Large intestine (tissue), 3 donors: ENCODE results near the gene CEP85. TPM values are rescaled to one million over a fixed set of nuclear protein-coding genes. Genes with fewer than 3 reads are reported as not detected.

Experiments used
- DNase-seq, 2 donors: peaks; one replicate each; pipeline versions ENCODE4 v3.0.0 to v3.0.0-alpha.2; 2013
- H3K27ac ChIP-seq: one replicate; pipeline ENCODE4 v1.5.1; 2013; ENCODE audit warnings: low read length
- H3K27me3 ChIP-seq: 2 replicates; pipeline ENCODE4 v1.6.1; 2013; ENCODE audit warnings: low read length; ENCODE audit not compliant: control insufficient read depth, insufficient read depth
- H3K36me3 ChIP-seq: 2 replicates; pipeline ENCODE4 v1.6.1; 2013; ENCODE audit warnings: low read length; ENCODE audit not compliant: control insufficient read depth, insufficient read depth
- H3K4me1 ChIP-seq: one replicate; pipeline ENCODE4 v1.6.1; 2013; ENCODE audit warnings: low read length; ENCODE audit not compliant: control insufficient read depth, insufficient read depth
- H3K4me3 ChIP-seq: one replicate; pipeline ENCODE4 v1.5.1; 2013; ENCODE audit warnings: low read length
- H3K9me3 ChIP-seq: one replicate; pipeline ENCODE4 v1.6.1; 2013; ENCODE audit warnings: mild to moderate bottlenecking, low read depth, low read length, moderate library complexity; ENCODE audit not compliant: control insufficient read depth
- whole genome bisulfite sequencing: methylation state at CpG from one replicate; pipeline ENCODE4 v1.1.5; 2013; ENCODE audit warnings: low lambda C conversion rate; ENCODE audit not compliant: insufficient coverage; 5-methylcytosine and 5-hydroxymethylcytosine counted together
- polyA plus RNA-seq: library from polyadenylated mRNA; unstranded; fragments of 120-200 nt; gene quantifications from one replicate; pipeline ENCODE4 v1.2.1, GENCODE V29; 2013

The CEP85 gene
- polyA plus RNA-seq, 1 donor = 11.7 TPM

GRCh38 chr1:26283871-26284596, 50.0 kb downstream of the CEP85 start:
- Histone ChIP-seq H3K27me3 (no peaks in the 10 kb centered on the region), H3K9me3 (no peaks in the 10 kb centered on the region), H3K36me3 (peaks cover 7% of the 10 kb centered on the region), H3K27ac (no peak overlapping the region), H3K4me3 (no peak overlapping the region), H3K4me1 (peaks cover 18% of the 10 kb centered on the region)
- no peak for DNase-seq
- no CpG with 5 or more reads among the region's 12 CpGs for WGBS

GRCh38 chr1:26284597-26285347, 50.8 kb downstream of the CEP85 start:
- Histone ChIP-seq H3K27me3 (no peaks in the 10 kb centered on the region), H3K27ac (no peak overlapping the region), H3K36me3 (peaks cover 7% of the 10 kb centered on the region), H3K4me3 (no peak overlapping the region), H3K9me3 (no peaks in the 10 kb centered on the region), H3K4me1 (peaks cover 13% of the 10 kb centered on the region)
- no CpG with 5 or more reads among the region's 22 CpGs for WGBS
- DNase-seq = peak; percentile 50 to 62

- Histone ChIP-seq H3K36me3 (peaks cover 7% of the 10 kb centered on the region), H3K4me3 (no peak overlapping the region), H3K27me3 (no peaks in the 10 kb centered on the region), H3K4me1 (peaks cover 12% of the 10 kb centered on the region), H3K9me3 (no peaks in the 10 kb centered on the region), H3K27ac (no peak overlapping the region)
- no CpG with 5 or more reads among the region's 19 CpGs for WGBS
- DNase-seq = no peak
These were observed 51.5 kb downstream of the CEP85 start for GRCh38 chr1:26285366-26286063.

DNA sequence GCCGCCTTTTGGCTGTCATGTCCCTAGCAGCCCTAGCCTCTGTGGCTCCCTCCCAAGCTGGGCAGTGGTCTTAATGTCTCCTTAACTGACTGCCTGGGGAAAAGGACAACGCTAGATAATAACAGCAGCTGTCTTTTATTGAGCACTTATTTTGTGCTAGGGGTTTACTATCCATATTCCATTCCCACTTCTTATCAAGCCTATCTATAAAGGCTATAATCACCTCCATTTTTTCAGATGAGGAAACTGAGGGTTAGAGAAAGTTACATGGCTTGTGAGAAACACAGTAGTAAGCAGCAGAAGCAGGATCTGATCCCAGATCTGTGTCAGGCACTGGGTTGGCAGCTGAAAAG, 52.0 kb downstream of the CEP85 start:
- no peak overlapping the region for H3K27ac ChIP-seq

GRCh38 chr1:26287033-26287711, 53.2 kb downstream of the CEP85 start:
- WGBS = no CpG with 5 or more reads among the region's 8 CpGs

More for the DNA sequence above, 52.0 kb downstream of the CEP85 start:
- Histone ChIP-seq H3K4me1 (peaks cover 7% of the 10 kb centered on the region), H3K4me3 (no peak overlapping the region), H3K9me3 (no peaks in the 10 kb centered on the region), H3K36me3 (peaks cover 9% of the 10 kb centered on the region), H3K27me3 (no peaks in the 10 kb centered on the region)
- no peak for DNase-seq
- no CpG with 5 or more reads among the region's 2 CpGs for WGBS

DNA sequence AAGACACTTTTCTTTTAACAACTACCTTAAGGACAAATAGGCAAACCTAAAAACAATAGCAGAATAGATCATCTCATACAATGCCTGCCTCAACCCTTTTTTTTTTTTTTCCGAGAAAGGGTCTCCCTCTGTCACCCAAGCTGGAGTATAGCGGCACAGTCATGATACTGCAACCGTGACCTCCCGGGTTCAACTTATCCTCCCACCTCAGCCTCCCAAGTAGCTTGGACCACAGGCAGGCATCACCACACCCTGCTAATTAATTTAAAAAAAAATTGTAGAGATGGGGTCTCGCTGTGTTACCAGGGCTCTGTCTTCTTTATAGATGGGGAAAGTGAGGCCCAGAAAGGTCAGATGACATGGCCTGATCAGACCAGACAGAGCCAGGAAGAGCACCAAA, 53.8 kb downstream of the CEP85 start:
- H3K27me3 ChIP-seq = no peaks in the 10 kb centered on the region
- no peaks in the 10 kb centered on the region for H3K9me3 ChIP-seq
- no peak overlapping the region for H3K27ac ChIP-seq
- no peak for DNase-seq
- WGBS = no CpG with 5 or more reads among the region's 5 CpGs
- no peak overlapping the region for H3K4me3 ChIP-seq
- H3K36me3 ChIP-seq = peaks cover 15% of the 10 kb centered on the region
- peaks cover 4% of the 10 kb centered on the region for H3K4me1 ChIP-seq

More at GRCh38 chr1:26287033-26287711, 53.2 kb downstream of the CEP85 start:
- H3K27ac ChIP-seq = no peak overlapping the region
- no peak overlapping the region for H3K4me3 ChIP-seq
- peaks cover 14% of the 10 kb centered on the region for H3K36me3 ChIP-seq
- H3K4me1 ChIP-seq = peaks cover 4% of the 10 kb centered on the region
- H3K9me3 ChIP-seq = no peaks in the 10 kb centered on the region
- no peak for DNase-seq
- no peaks in the 10 kb centered on the region for H3K27me3 ChIP-seq

DNA sequence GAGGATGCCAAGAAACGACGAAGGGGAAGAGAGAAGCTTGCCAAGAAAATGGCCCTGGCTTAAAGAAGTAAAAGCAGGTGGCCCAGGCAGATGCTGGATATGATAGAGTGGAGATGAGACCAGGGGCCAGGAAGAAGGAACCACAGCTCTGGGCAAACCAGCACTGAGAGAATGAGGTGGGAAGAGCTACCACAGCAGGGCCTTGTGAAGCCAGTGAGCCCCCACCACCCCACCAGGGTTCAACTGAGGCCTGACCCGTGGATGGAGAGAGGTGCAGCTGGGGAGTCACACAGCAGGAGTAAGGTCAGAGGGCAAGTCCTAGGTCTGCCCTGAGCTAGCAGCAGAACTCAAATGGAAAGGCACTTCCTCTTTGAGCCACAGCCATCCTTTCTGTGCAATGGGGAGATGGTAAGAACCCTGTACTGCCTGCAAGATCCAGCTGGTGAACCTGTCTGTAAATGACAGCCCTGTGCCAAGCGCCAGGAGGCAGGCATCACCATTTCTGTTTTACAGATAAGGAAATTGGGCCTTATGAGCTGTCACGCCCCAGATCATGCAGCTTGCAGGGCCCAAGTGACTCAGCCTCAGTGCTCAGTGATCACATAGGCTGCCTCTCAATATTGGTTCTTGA, 54.4 kb downstream of the CEP85 start:
- H3K4me1 ChIP-seq = peaks cover 4% of the 10 kb centered on the region
- no CpG with 5 or more reads among the region's 5 CpGs for WGBS

DNA sequence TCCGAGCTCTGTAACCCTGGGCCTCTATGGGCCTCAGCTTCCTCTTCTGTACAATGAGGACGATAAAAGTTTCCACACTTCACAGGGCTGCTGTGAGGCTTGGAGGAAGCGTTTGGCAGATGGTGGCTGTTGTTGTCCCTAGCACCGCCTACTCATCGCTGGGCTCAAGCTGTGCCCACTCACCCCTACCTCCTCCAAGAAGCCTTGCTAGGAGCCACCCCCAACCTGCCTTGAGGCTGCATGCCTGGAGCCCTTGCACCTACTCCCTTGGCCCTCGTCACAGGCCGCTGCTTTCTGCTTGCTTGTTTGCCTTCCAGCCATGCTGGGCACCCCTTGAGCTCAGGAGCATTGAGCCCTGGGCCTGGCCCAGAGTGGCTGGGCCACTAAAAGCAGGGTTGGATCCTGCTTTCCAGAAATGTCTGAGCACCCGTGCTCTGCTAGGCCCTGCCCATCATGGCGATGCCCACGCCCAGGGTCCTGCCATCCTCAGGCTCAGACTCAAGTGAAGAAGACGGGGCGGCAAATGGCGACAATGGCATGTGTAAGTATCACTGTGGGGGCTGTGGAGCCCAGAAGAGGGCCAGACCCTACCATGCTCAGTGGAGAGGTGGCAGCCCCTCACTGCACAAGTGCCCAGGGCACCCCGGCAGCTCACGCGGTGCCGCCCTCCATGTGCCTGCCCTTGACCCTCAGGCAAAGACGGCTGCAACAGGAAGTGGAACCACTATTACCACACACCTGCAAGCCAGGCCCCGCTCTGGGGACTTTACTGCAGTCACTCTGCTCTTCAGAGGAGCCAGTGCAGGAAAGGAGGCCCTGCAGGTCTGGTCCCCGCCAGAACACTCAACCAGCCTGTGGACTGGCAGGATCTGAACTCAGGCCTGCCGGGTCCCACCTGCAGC, 55.4 kb downstream of the CEP85 start:
- H3K36me3 ChIP-seq = peaks cover 16% of the 10 kb centered on the region
- H3K9me3 ChIP-seq = no peaks in the 10 kb centered on the region
- H3K4me1 ChIP-seq = peaks cover 4% of the 10 kb centered on the region
- no CpG with 5 or more reads among the region's 21 CpGs for WGBS
- no peak for DNase-seq
- no peaks in the 10 kb centered on the region for H3K27me3 ChIP-seq
- no peak overlapping the region for H3K27ac ChIP-seq
- H3K4me3 ChIP-seq = no peak overlapping the region

More for the DNA sequence above, 54.4 kb downstream of the CEP85 start:
- no peak overlapping the region for H3K27ac ChIP-seq
- peaks cover 16% of the 10 kb centered on the region for H3K36me3 ChIP-seq
- no peaks in the 10 kb centered on the region for H3K27me3 ChIP-seq
- H3K4me3 ChIP-seq = no peak overlapping the region
- H3K9me3 ChIP-seq = no peaks in the 10 kb centered on the region
- no peak for DNase-seq

GRCh38 chr1:26290122-26290881, 56.3 kb downstream of the CEP85 start:
- H3K4me1 ChIP-seq = no peaks in the 10 kb centered on the region
- H3K36me3 ChIP-seq = peaks cover 16% of the 10 kb centered on the region
- no peak for DNase-seq
- no CpG with 5 or more reads among the region's 11 CpGs for WGBS
- no peak overlapping the region for H3K27ac ChIP-seq
- no peak overlapping the region for H3K4me3 ChIP-seq
- no peaks in the 10 kb centered on the region for H3K27me3 ChIP-seq
- H3K9me3 ChIP-seq = no peaks in the 10 kb centered on the region
